Measurements from ENCODE around the gene NPPB. TPM values are rescaled to one million over a fixed set of nuclear protein-coding genes. Genes with fewer than 3 reads are reported as not detected.
A peak's percentile ranks its signal among the peaks of the same experiment; 100 is the strongest.

Gene NPPB
- total and polyA plus RNA-seq, 9 of the 15 experiments (the other 6 are each of a cell fraction or from before 2014, with no cell fraction given): not detected

DNA sequence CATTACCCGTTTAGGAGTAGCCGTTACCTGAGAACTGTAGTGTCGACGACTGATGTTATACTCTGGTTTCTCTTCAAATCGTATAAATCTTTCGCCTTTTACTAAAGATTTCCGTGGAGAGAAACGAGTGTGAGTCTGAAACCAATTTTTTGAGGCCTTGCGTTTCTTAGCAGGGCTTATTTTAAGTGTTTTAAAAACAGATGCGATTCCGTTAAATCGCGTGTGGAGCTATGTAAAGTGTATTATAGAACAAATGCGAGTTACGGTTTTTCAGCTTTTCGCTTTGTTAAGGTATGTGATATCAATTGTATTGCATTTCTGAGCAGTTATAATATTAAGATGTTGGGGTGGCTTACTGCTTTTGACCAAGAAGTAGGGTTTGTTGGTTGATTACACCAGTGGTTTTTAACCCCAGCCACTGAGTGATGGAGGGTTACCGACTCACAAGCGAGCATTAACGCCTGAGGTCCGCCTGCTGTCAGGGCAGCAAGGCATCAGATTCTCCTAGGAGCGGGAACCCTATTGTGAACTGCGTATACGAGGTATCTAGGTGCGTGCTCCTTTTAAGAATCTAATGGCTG is 49.4 kb upstream of the NPPB start (continued):
- TF ChIP-seq, protein P1, sequence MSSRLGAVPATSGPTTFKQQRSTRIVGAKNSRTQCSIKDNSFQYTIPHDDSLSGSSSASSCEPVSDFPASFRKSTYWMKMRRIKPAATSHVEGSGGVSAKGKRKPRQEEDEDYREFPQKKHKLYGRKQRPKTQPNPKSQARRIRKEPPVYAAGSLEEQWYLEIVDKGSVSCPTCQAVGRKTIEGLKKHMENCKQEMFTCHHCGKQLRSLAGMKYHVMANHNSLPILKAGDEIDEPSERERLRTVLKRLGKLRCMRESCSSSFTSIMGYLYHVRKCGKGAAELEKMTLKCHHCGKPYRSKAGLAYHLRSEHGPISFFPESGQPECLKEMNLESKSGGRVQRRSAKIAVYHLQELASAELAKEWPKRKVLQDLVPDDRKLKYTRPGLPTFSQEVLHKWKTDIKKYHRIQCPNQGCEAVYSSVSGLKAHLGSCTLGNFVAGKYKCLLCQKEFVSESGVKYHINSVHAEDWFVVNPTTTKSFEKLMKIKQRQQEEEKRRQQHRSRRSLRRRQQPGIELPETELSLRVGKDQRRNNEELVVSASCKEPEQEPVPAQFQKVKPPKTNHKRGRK (tag; IDR thresholded peaks at IDR 0.05): no peak
- TF ChIP-seq ID3 (CRISPR knock-in tag; IDR thresholded peaks at IDR 0.05): 0 out of 2 replicates have a peak, but pooled peaks have one; percentile 54
- TF ChIP-seq ID3 (tag; IDR thresholded peaks at IDR 0.05): peak; percentile 92
- TF ChIP-seq SNRNP70 (optimal IDR thresholded peaks at IDR 0.05; ENCODE audit: low read depth, low read length): no peak
- no peak for TF ChIP-seq ZNF407 (IDR thresholded peaks at IDR 0.05; ENCODE audit: low read depth)
- peak; percentile 72 for TF ChIP-seq ZNF583 (CRISPR knock-in tag; IDR thresholded peaks at IDR 0.05)
- TF ChIP-seq GTF2E2 (tag; IDR thresholded peaks at IDR 0.05): peak; percentile 100
- peak; percentile 100 for TF ChIP-seq CBX1 (IDR thresholded peaks at IDR 0.05; ENCODE audit: low read depth)
- peak; percentile 91; the same call in 1 of the 2 replicates for TF ChIP-seq HDAC6 (IDR thresholded peaks at IDR 0.05; ENCODE audit: low read depth, low read length)
- peak; percentile 42; the same call in 1 of the 2 replicates for TF ChIP-seq SIN3B (IDR thresholded peaks at IDR 0.05; ENCODE audit: low read depth)
- TF ChIP-seq, protein P2, sequence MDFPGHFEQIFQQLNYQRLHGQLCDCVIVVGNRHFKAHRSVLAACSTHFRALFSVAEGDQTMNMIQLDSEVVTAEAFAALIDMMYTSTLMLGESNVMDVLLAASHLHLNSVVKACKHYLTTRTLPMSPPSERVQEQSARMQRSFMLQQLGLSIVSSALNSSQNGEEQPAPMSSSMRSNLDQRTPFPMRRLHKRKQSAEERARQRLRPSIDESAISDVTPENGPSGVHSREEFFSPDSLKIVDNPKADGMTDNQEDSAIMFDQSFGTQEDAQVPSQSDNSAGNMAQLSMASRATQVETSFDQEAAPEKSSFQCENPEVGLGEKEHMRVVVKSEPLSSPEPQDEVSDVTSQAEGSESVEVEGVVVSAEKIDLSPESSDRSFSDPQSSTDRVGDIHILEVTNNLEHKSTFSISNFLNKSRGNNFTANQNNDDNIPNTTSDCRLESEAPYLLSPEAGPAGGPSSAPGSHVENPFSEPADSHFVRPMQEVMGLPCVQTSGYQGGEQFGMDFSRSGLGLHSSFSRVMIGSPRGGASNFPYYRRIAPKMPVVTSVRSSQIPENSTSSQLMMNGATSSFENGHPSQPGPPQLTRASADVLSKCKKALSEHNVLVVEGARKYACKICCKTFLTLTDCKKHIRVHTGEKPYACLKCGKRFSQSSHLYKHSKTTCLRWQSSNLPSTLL (IDR thresholded peaks at IDR 0.05): no peak
- TF ChIP-seq ILF3 (IDR thresholded peaks at IDR 0.05; ENCODE audit: borderline replicate concordance): peak; percentile 100
- TF ChIP-seq ZNF124 (CRISPR knock-in tag; IDR thresholded peaks at IDR 0.05): no peak
- no peak for TF ChIP-seq TAF15 (IDR thresholded peaks at IDR 0.05; ENCODE audit: low read depth, low read length)
- no peak for TF ChIP-seq ELK1 (CRISPR knock-in tag; IDR thresholded peaks at IDR 0.05)

Data from K562 (cell line).